IMR-90 (cell line): ENCODE measurements around the gene SOS1. TPM values are rescaled to one million over a fixed set of nuclear protein-coding genes. Genes with fewer than 3 reads are reported as not detected.

Source experiments
- ATAC-seq: fragments of 200-7000 bp; cut with Tn5 transposase; 2 replicates; pipeline ENCODE4 v1.9.1; 2020; ENCODE audit warnings: low read depth, mild to moderate bottlenecking, moderate library complexity
- BruUV-seq: library from RNA; stranded (reverse); fragments of 400-500 nt; replicated peaks from 2 replicates; lab custom pipeline; 2021; lab: Mats Ljungman, UMichigan
- CTCF ChIA-PET: fragments of 300-600 bp; formaldehyde crosslinking; extraction: SDS; loops from one replicate; lab custom pipeline; 2021; ENCODE audit warnings: antibody characterized with exemption; lab: Yijun Ruan, JAX
- POLR2A ChIA-PET: fragments of 300-600 bp; sonication (Branson Sonifier 250); formaldehyde crosslinking; loops from one replicate; lab custom pipeline; 2022; ENCODE audit warnings: antibody characterized with exemption; ENCODE audit not compliant: unreplicated experiment; lab: Charles Lee
- DNase-seq: peaks from one replicate; pipeline ENCODE4 v3.0.0; 2013
- H2AFZ ChIP-seq: replicated peaks from 2 replicates; pipeline ENCODE3; 2013; ENCODE audit warnings: low read length, mild to moderate bottlenecking; ENCODE audit not compliant: poor library complexity
- H2AK5ac ChIP-seq: 2 replicates; pipeline ENCODE4 v1.6.1; 2013; ENCODE audit warnings: low read depth, low read length, inconsistent platforms
- H2AK9ac ChIP-seq: replicated peaks from 2 replicates; pipeline ENCODE3; 2013; ENCODE audit warnings: mild to moderate bottlenecking, low read depth, low read length, moderate library complexity; ENCODE audit not compliant: poor library complexity
- H2BK120ac ChIP-seq: 2 replicates; pipeline ENCODE4 v1.6.1; 2013; ENCODE audit warnings: low read depth, low read length, inconsistent platforms
- H2BK15ac ChIP-seq: 3 replicates; pipeline ENCODE4 v1.6.1; 2013; ENCODE audit warnings: low read depth, low read length, inconsistent platforms
- H2BK20ac ChIP-seq: 2 replicates; pipeline ENCODE4 v1.6.1; 2013; ENCODE audit warnings: low read depth, mild to moderate bottlenecking, inconsistent platforms, low read length, moderate library complexity
- H2BK5ac ChIP-seq: 2 replicates; pipeline ENCODE4 v1.6.1; 2013; ENCODE audit warnings: mild to moderate bottlenecking, low read depth, low read length, inconsistent platforms; ENCODE audit not compliant: poor library complexity, severe bottlenecking
- H3K14ac ChIP-seq: replicated peaks from 2 replicates; pipeline ENCODE4 v1.6.1; 2013; ENCODE audit warnings: low read depth, low read length, inconsistent platforms
- H3K18ac ChIP-seq: 2 replicates; pipeline ENCODE4 v1.6.1; 2013; ENCODE audit warnings: low read depth, low read length, control low read depth
- H3K23ac ChIP-seq: 2 replicates; pipeline ENCODE4 v1.6.1; 2013; ENCODE audit warnings: low read depth, low read length, inconsistent platforms
- H3K27ac ChIP-seq: 2 replicates; pipeline ENCODE4 v1.5.1; 2013; ENCODE audit warnings: mild to moderate bottlenecking, control low read depth, low read length; ENCODE audit not compliant: insufficient read depth
- H3K27me3 ChIP-seq: 2 replicates; pipeline ENCODE4 v1.6.1; 2013; ENCODE audit warnings: low read length; ENCODE audit not compliant: control insufficient read depth, insufficient read depth
- H3K36me3 ChIP-seq: 2 replicates; pipeline ENCODE4 v1.6.1; 2013; ENCODE audit warnings: low read length, mixed read lengths; ENCODE audit not compliant: control insufficient read depth, insufficient read depth
- H3K4ac ChIP-seq: 2 replicates; pipeline ENCODE4 v1.6.1; 2013; ENCODE audit warnings: low read depth, low read length, inconsistent platforms
- H3K4me1 ChIP-seq: 2 replicates; pipeline ENCODE4 v1.6.1; 2013; ENCODE audit warnings: low read length, mixed read lengths; ENCODE audit not compliant: control insufficient read depth, insufficient read depth
- H3K4me2 ChIP-seq: 2 replicates; pipeline ENCODE4 v1.6.1; 2013; ENCODE audit warnings: low read depth, mild to moderate bottlenecking, control low read depth, low read length, moderate library complexity
- H3K4me3 ChIP-seq: 2 replicates; pipeline ENCODE4 v1.5.1; 2013; ENCODE audit warnings: low read depth, mild to moderate bottlenecking, control low read depth, low read length, moderate library complexity; ENCODE audit not compliant: insufficient read depth
- H3K56ac ChIP-seq: 2 replicates; pipeline ENCODE4 v1.6.1; 2013; ENCODE audit warnings: low read length, inconsistent platforms; ENCODE audit not compliant: insufficient read depth; ENCODE audit errors: extremely low read depth
- H3K79me1 ChIP-seq, 2 experiments: 2 replicates each; pipeline ENCODE4 v1.6.1; 2013; ENCODE audit warnings: low read length in 2 of 2, inconsistent platforms in 1 of 2, low read depth in 1 of 2
- H3K9ac ChIP-seq: 2 replicates; pipeline ENCODE4 v1.6.1; 2013; ENCODE audit warnings: low read depth, low read length, control low read depth
- H3K9me1 ChIP-seq: 2 replicates; pipeline ENCODE4 v1.6.1; 2013; ENCODE audit warnings: low read length, inconsistent platforms; ENCODE audit not compliant: insufficient read depth
- H3K9me3 ChIP-seq: 2 replicates; pipeline ENCODE4 v1.6.1; 2013; ENCODE audit warnings: low read length; ENCODE audit not compliant: control insufficient read depth, insufficient read depth
- H4K20me1 ChIP-seq: 2 replicates; pipeline ENCODE4 v1.6.1; 2013; ENCODE audit warnings: low read length, inconsistent platforms; ENCODE audit not compliant: insufficient read depth
- H4K5ac ChIP-seq: 2 replicates; pipeline ENCODE4 v1.6.1; 2013; ENCODE audit warnings: mild to moderate bottlenecking, low read depth, low read length, control low read depth
- H4K8ac ChIP-seq, 2 experiments: 2 replicates each; pipeline ENCODE4 v1.6.1; 2013; ENCODE audit warnings: low read depth in 2 of 2, low read length in 2 of 2, control low read depth in 1 of 2, inconsistent platforms in 1 of 2
- H4K91ac ChIP-seq: 2 replicates; pipeline ENCODE4 v1.6.1; 2013; ENCODE audit warnings: low read depth, low read length, inconsistent platforms; ENCODE audit not compliant: insufficient read depth
- MAFK ChIP-seq: IDR thresholded peaks from 2 replicates; pipeline ENCODE4 v1.6.1; 2012; ENCODE audit warnings: low read depth, low read length, improper control_type of control experiment
- MXI1 ChIP-seq: IDR thresholded peaks from 2 replicates; pipeline ENCODE4 v1.6.1; 2012; ENCODE audit warnings: low read depth, mild to moderate bottlenecking, low read length, moderate library complexity, borderline replicate concordance
- WGBS, 2 experiments: methylation state at CpG; one replicate each; pipeline versions ENCODE4 v1.1.5 to v1.1.7; 2013; ENCODE audit warnings: missing lambda C conversion rate in 2 of 2; ENCODE audit not compliant: insufficient read length in 1 of 2; ENCODE audit errors: extremely low coverage in 2 of 2; 5-methylcytosine and 5-hydroxymethylcytosine counted together
- dilution Hi-C: fragments of 300-500 bp; cut with HindIII; formaldehyde crosslinking; loops from one replicate; pipeline ENCODE4 v1.14.3; 2018; ENCODE audit warnings: low sequenced_read_pairs; ENCODE audit not compliant: unreplicated experiment
- in situ Hi-C: fragments of 300-500 bp; cut with MboI; formaldehyde crosslinking; loops from 3 replicates; pipeline ENCODE4 v1.14.3; 2019; ENCODE audit warnings: low sequenced_read_pairs, inconsistent platforms, mixed read lengths
- intact Hi-C: fragments of 100-400 bp; cut with micrococcal nuclease; formaldehyde crosslinking; loops from 2 replicates; pipeline ENCODE4 v1.10.0; 2022
- polyA plus RNA-seq, 3 experiments: library from polyadenylated mRNA; depleted of rRNA; stranded (reverse); fragments of >200 nt; gene quantifications; 2 replicates each; pipeline ENCODE4 v1.2.3, GENCODE V29; 2012; ENCODE audit warnings: low replicate concordance in 1 of 3
- total RNA-seq: library from RNA; depleted of rRNA; stranded (reverse); fragments of >200 nt; gene quantifications from 2 replicates; pipeline ENCODE4 v1.2.3, GENCODE V29; 2012

The SOS1 gene
- total and polyA plus RNA-seq, 2 of the 4 experiments (the other 2 are of a cell fraction): 8.2 to 11.2 TPM

- intact Hi-C loops (no loop called here), in situ Hi-C loops (no loop called here), dilution Hi-C loops (no loop called here)
- Histone ChIP-seq H3K9ac (no peak overlapping the region), H2AK9ac (no peak overlapping the region), H3K4me3 (no peak overlapping the region), H4K8ac (no peak overlapping the region), H3K9me1 (no peaks in the 10 kb centered on the region; the same call in 1 of the 2 replicates), H2BK120ac (no peak overlapping the region), H3K36me3 (peaks cover 6% of the 10 kb centered on the region; the same call in 1 of the 2 replicates), H3K79me1 (no peaks in the 10 kb centered on the region), H3K56ac (no peak overlapping the region), H3K18ac (no peak overlapping the region), H3K27me3 (no peaks in the 10 kb centered on the region), H2BK15ac (no peak overlapping the region), H3K4ac (no peak overlapping the region), H3K14ac (no peak overlapping the region), H3K27ac (no peak overlapping the region), H2AFZ (no peak overlapping the region), H2AK5ac (no peak overlapping the region), H2BK5ac (no peak overlapping the region), H2BK20ac (no peak overlapping the region), H3K4me1 (no peaks in the 10 kb centered on the region), H3K23ac (no peak overlapping the region), H4K91ac (no peak overlapping the region), H4K20me1 (no peaks in the 10 kb centered on the region), H3K4me2 (no peak overlapping the region), H3K9me3 (no peaks in the 10 kb centered on the region), H4K5ac (no peak overlapping the region)
- DNase-seq: no peak
- no TSS peak for BruUV-seq
- TF ChIP-seq MXI1: no peak
- peak; percentile 9; the same call in 1 of the 2 replicates for TF ChIP-seq MAFK
- no peak for ATAC-seq
- CTCF ChIA-PET: no interaction called here
- 100% methylated on average over 2 of the region's 6 CpGs; no CpG with 5 or more reads in 1 of the 2 experiments for WGBS, 2 experiments
- POLR2A ChIA-PET: no interaction called here
Measured at GRCh38 chr2:39022642-39023235, 98.1 kb downstream of the SOS1 start.
